ENCODE measurements around the gene RAD54L2. TPM values are rescaled to one million over a fixed set of nuclear protein-coding genes. Genes with fewer than 3 reads are reported as not detected.

The RAD54L2 gene, protein sequence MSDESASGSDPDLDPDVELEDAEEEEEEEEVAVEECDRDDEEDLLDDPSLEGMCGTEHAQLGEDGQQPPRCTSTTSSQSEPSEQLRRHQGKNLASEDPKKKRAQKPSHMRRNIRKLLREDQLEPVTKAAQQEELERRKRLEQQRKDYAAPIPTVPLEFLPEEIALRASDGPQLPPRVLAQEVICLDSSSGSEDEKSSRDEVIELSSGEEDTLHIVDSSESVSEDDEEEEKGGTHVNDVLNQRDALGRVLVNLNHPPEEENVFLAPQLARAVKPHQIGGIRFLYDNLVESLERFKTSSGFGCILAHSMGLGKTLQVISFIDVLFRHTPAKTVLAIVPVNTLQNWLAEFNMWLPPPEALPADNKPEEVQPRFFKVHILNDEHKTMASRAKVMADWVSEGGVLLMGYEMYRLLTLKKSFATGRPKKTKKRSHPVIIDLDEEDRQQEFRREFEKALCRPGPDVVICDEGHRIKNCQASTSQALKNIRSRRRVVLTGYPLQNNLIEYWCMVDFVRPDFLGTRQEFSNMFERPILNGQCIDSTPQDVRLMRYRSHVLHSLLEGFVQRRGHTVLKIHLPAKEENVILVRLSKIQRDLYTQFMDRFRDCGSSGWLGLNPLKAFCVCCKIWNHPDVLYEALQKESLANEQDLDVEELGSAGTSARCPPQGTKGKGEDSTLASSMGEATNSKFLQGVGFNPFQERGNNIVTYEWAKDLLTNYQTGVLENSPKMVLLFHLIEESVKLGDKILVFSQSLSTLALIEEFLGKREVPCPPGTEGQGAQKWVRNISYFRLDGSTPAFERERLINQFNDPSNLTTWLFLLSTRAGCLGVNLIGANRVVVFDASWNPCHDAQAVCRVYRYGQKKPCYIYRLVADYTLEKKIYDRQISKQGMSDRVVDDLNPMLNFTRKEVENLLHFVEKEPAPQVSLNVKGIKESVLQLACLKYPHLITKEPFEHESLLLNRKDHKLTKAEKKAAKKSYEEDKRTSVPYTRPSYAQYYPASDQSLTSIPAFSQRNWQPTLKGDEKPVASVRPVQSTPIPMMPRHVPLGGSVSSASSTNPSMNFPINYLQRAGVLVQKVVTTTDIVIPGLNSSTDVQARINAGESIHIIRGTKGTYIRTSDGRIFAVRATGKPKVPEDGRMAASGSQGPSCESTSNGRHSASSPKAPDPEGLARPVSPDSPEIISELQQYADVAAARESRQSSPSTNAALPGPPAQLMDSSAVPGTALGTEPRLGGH (N-terminal part only)
- total RNA-seq = 10 to 100 TPM; 41.8 to 42.2 TPM

DNA sequence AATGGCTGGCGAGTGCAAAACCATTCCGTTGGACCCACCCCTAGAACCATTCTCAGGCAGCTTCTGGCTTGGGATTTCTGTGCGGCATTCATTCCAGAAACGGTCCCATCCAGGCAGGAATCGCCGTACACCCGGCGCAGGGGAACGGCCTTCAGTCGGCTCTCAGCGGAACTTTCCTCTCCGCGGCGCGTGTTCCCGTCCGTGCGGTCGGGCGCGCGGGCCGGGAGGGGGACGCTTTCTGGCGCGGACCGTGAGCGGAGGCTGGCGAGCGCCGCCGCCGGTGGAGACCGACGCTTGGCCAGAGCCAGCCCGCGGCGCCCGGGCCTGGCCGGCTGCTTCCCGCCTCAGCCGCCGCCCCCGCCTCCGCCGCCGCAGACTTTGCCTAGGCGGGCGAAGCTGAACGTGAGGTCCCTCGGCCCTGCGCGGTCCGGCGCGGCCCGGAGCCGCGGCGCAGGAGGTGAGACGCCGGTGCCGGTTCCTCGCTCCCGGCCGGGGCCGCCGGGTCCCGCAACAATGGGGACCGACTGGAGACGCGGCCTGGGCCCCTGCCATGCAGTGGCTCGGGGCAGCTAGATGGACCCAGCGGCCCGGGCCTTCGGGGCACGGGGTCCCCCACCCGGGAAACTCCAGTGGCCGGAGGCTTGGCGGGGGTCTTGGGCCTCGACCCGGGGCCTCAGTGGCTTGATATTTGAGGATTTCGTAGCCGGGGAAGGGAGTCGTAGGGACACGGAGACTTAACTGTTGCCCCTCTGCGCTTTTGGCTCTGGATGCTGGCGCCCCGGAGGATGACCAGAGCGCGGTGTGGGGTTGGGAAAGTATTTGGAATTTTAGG is at the start of gene RAD54L2:
RAD54L2 (plus strand) TSS at position 261 of the 832 bp plus-strand sequence. CDS start 51,702 bp downstream, outside the sequence.
- peak; percentile 70 for ATAC-seq (ENCODE audit: insufficient number of reproducible peaks, low FRiP score, low read depth)
- peak within 1 kb of the TSS; percentile 99 for H3K4me3 ChIP-seq
- no peaks in the 10 kb centered on the region for H3K27me3 ChIP-seq (replicated peaks; ENCODE audit: insufficient read depth)
- TF ChIP-seq, protein P1, sequence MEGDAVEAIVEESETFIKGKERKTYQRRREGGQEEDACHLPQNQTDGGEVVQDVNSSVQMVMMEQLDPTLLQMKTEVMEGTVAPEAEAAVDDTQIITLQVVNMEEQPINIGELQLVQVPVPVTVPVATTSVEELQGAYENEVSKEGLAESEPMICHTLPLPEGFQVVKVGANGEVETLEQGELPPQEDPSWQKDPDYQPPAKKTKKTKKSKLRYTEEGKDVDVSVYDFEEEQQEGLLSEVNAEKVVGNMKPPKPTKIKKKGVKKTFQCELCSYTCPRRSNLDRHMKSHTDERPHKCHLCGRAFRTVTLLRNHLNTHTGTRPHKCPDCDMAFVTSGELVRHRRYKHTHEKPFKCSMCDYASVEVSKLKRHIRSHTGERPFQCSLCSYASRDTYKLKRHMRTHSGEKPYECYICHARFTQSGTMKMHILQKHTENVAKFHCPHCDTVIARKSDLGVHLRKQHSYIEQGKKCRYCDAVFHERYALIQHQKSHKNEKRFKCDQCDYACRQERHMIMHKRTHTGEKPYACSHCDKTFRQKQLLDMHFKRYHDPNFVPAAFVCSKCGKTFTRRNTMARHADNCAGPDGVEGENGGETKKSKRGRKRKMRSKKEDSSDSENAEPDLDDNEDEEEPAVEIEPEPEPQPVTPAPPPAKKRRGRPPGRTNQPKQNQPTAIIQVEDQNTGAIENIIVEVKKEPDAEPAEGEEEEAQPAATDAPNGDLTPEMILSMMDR (IDR thresholded peaks at IDR 0.05) = no peak
- peak within 1 kb of the TSS; percentile 89 to 92 for H3K27ac ChIP-seq
- H3K36me3 ChIP-seq = peaks cover 4% of the 10 kb centered on the region
- peaks cover 19 to 20% of the 10 kb centered on the region in 2 donors for H3K4me1 ChIP-seq (ENCODE audit: control insufficient read depth in 1 of 2, low read depth in 2 of 2)
- no peaks in the 10 kb centered on the region for H3K9me3 ChIP-seq
- DNase-seq (ENCODE audit: low spot score) = peak; percentile 15

GRCh38 chr3:51498876-51499738 is 39.4 kb upstream of the RAD54L2 start:
- ATAC-seq (ENCODE audit: insufficient number of reproducible peaks, low FRiP score, low read depth) = peak; percentile 79
- DNase-seq (ENCODE audit: low spot score) = peak; percentile 88
- TF ChIP-seq, protein P1 (IDR thresholded peaks at IDR 0.05) = no peak

DNA sequence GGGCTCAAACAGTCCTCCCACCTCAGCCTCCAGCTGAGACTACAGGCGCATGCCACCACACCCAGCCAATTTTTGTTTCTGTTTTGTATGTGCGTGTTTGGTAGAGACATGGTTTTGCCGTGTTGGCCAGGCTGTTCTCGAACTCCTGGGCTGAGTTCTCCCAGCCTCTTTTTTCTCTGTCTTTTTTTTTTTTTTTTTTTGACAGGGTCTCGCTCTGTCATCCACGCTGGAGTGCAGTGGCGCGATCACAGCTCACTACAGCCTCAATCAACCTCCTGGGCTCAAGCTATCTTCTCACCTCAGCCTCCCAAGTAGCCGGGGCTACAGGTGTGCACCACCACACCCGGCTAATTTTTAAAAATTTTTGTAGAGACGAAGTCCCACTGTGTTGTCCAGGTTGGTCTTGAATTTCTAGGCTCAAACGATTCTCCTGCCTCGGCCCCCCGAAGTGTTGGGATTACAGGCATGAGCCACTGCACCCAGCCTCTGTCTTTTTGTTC is 37.8 kb upstream of the RAD54L2 start:
- peaks cover 3 to 6% of the 10 kb centered on the region in 2 donors for H3K4me1 ChIP-seq (ENCODE audit: control insufficient read depth in 1 of 2, low read depth in 2 of 2)
- no peaks in the 10 kb centered on the region for H3K9me3 ChIP-seq
- H3K36me3 ChIP-seq = peaks cover 3% of the 10 kb centered on the region
- H3K4me3 ChIP-seq = peak overlapping the region; percentile 95
- H3K27me3 ChIP-seq (replicated peaks; ENCODE audit: insufficient read depth) = no peaks in the 10 kb centered on the region
- DNase-seq (ENCODE audit: low spot score) = no peak
- peak overlapping the region; percentile 75 to 77 for H3K27ac ChIP-seq
- no peak for ATAC-seq (ENCODE audit: insufficient number of reproducible peaks, low FRiP score, low read depth)
- TF ChIP-seq, protein P1 (IDR thresholded peaks at IDR 0.05) = no peak

More at GRCh38 chr3:51498876-51499738, 39.4 kb upstream of the RAD54L2 start:
- Histone ChIP-seq H3K4me3 (peak overlapping the region; percentile 95), H3K27ac (peak overlapping the region; percentile 94 to 97), H3K27me3 (replicated peaks; ENCODE audit: insufficient read depth) (no peaks in the 10 kb centered on the region), H3K4me1 (ENCODE audit: control insufficient read depth in 1 of 2, low read depth in 2 of 2) (peaks cover 3 to 6% of the 10 kb centered on the region in 2 donors), H3K9me3 (no peaks in the 10 kb centered on the region), H3K36me3 (peaks cover 5% of the 10 kb centered on the region)

Measured in thoracic aorta (tissue), 2 donors.